DMS53 treated with DMSO at 0.1 percent for 48 hours (cell line): ENCODE measurements around the gene ROR2.

Experiments used
- DNase-seq: peaks from one replicate; lab custom pipeline; 2025; ENCODE audit not compliant: unreplicated experiment; lab: John Stamatoyannopoulos, UW

Gene ROR2

GRCh38 chr9:91589101-91589553 lies 360.9 kb downstream of the ROR2 start:
- no peak for DNase-seq

- no peak for DNase-seq
These were observed 363.7 kb downstream of the ROR2 start for GRCh38 chr9:91586282-91586681.

GRCh38 chr9:91583966-91584365 lies 366.1 kb downstream of the ROR2 start:
- no peak for DNase-seq

GRCh38 chr9:91583161-91583875 lies 366.7 kb downstream of the ROR2 start:
- DNase-seq: no peak

- no peak for DNase-seq
These were observed 367.8 kb downstream of the ROR2 start for GRCh38 chr9:91582181-91582580.

GRCh38 chr9:91580136-91580535 lies 369.9 kb downstream of the ROR2 start:
- no peak for DNase-seq

GRCh38 chr9:91578911-91579310 lies 371.1 kb downstream of the ROR2 start:
- no peak for DNase-seq

GRCh38 chr9:91577633-91578061 lies 372.4 kb downstream of the ROR2 start:
- DNase-seq: no peak

- no peak for DNase-seq
These were observed 377.2 kb downstream of the ROR2 start for GRCh38 chr9:91572811-91573210.

GRCh38 chr9:91572044-91572443 lies 378.0 kb downstream of the ROR2 start:
- DNase-seq: no peak

GRCh38 chr9:91571036-91571435 lies 379.0 kb downstream of the ROR2 start:
- DNase-seq: no peak

- no peak for DNase-seq
These were observed 382.3 kb downstream of the ROR2 start for GRCh38 chr9:91567642-91568274.

- DNase-seq: no peak
These were observed 385.9 kb downstream of the ROR2 start for GRCh38 chr9:91564081-91564670.

- DNase-seq: no peak
These were observed 387.6 kb downstream of the ROR2 start for GRCh38 chr9:91562416-91562815.

- DNase-seq: no peak
These were observed 389.7 kb downstream of the ROR2 start for GRCh38 chr9:91560301-91560700.

- no peak for DNase-seq
These were observed 391.1 kb downstream of the ROR2 start for GRCh38 chr9:91558879-91559278.

GRCh38 chr9:91558395-91558794 lies 391.6 kb downstream of the ROR2 start:
- DNase-seq: no peak

- no peak for DNase-seq
These were observed 392.7 kb downstream of the ROR2 start for GRCh38 chr9:91557327-91557726.

- no peak for DNase-seq
These were observed 394.9 kb downstream of the ROR2 start for GRCh38 chr9:91555132-91555531.

- DNase-seq: no peak
These were observed 400.9 kb downstream of the ROR2 start for GRCh38 chr9:91549177-91549576.

- DNase-seq: no peak
These were observed 402.9 kb downstream of the ROR2 start for GRCh38 chr9:91547081-91547480.

- no peak for DNase-seq
These were observed 403.5 kb downstream of the ROR2 start for GRCh38 chr9:91546574-91546973.
